Measurements from ENCODE around the gene PCSK7.
"Not testable (repeated sequence)": the region's sequence is repeated elsewhere in the genome, so short reads cannot be mapped to it uniquely, and the experiment has no call there.

PCSK7 gene

DNA sequence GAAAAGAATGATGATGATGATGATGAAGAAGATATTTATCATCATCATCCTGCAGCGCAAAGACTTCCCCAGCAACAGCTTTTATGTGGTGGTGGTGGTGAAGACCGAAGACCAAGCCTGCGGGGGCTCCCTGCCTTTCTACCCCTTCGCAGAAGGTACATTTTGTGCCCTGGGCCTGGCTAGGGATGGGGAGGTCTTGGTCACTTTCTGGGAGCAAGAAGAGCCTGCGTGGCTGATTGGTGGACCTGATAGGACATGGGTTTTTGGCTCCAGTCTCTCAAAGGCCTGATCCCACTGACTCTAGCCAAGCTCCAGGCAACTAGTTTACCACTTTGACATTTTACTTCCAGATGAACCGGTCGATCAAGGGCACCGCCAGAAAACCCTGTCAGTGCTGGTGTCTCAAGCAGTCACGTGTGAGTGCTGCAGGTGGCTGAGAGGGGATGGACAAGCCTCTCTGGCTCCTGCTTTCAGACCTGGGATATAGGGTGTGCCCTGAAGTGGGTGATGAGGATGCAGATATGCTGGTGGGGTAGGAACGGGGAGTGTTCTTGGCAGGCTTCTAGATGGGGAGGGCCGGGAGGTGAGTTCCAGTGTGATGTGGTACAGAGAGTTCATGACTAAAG is 48.0 kb downstream of the PCSK7 start:
- Histone ChIP-seq H3K9ac (ENCODE audit: low read depth, low read length, poor library complexity, severe bottlenecking) (no peak overlapping the region), H3K27me3 (ENCODE audit: insufficient read depth, low read length, poor library complexity, severe bottlenecking) (no peaks in the 10 kb centered on the region), H2AFZ (ENCODE audit: low read length) (no peak overlapping the region), H3K4me1 (ENCODE audit: insufficient read depth, low read length, poor library complexity, severe bottlenecking) (peaks cover 15% of the 10 kb centered on the region), H3K36me3 (ENCODE audit: insufficient read depth, low read length) (no peaks in the 10 kb centered on the region), H3K4me3 (ENCODE audit: low read length, poor library complexity, severe bottlenecking) (no peak overlapping the region), H3F3A (ENCODE audit: low read depth) (peaks cover 5% of the 10 kb centered on the region; the same call in 1 of the 2 replicates), H3K9me2 (replicated peaks; ENCODE audit: low read depth, low read length) (no peaks in the 10 kb centered on the region), H3K79me2 (ENCODE audit: insufficient read depth, low read length) (no peaks in the 10 kb centered on the region), H4K20me1 (ENCODE audit: insufficient read depth, low read length, poor library complexity, severe bottlenecking) (no peaks in the 10 kb centered on the region), H3K9me3 (ENCODE audit: insufficient read depth, low read depth, low read length) (no peaks in the 10 kb centered on the region), H3K4me2 (ENCODE audit: low read depth, low read length, poor library complexity, severe bottlenecking) (no peak overlapping the region)
- TF ChIP-seq, protein P1, sequence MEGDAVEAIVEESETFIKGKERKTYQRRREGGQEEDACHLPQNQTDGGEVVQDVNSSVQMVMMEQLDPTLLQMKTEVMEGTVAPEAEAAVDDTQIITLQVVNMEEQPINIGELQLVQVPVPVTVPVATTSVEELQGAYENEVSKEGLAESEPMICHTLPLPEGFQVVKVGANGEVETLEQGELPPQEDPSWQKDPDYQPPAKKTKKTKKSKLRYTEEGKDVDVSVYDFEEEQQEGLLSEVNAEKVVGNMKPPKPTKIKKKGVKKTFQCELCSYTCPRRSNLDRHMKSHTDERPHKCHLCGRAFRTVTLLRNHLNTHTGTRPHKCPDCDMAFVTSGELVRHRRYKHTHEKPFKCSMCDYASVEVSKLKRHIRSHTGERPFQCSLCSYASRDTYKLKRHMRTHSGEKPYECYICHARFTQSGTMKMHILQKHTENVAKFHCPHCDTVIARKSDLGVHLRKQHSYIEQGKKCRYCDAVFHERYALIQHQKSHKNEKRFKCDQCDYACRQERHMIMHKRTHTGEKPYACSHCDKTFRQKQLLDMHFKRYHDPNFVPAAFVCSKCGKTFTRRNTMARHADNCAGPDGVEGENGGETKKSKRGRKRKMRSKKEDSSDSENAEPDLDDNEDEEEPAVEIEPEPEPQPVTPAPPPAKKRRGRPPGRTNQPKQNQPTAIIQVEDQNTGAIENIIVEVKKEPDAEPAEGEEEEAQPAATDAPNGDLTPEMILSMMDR (conservative IDR thresholded peaks at IDR 0.05; ENCODE audit: low read length): no peak
- TF ChIP-seq EZH2phosphoT487 (IDR thresholded peaks at IDR 0.05; ENCODE audit: borderline replicate concordance): no peak

DNA sequence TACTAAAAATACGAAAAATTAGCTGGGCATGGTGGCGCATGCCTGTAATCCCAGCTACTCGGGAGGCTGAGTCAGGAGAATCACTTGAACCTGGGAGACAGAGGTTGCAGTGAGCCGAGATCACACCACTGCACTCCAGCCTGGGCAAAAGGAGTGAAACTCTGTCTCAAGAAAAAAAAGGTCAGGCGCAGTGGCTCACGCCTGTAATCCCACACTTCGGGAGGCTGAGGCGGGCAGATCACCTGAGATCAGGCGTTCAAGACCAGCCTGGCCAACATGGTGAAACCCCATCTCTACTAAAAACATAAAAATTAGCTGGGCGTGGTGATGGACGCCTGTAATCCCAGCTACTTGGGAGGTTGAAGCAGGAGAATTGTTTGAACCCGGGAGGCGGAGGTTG is 48.7 kb downstream of the PCSK7 start:
- H3K36me3 ChIP-seq (ENCODE audit: insufficient read depth, low read length); H3K4me3 ChIP-seq (ENCODE audit: low read length, poor library complexity, severe bottlenecking); H3K79me2 ChIP-seq (ENCODE audit: insufficient read depth, low read length); H4K20me1 ChIP-seq (ENCODE audit: insufficient read depth, low read length, poor library complexity, severe bottlenecking); H3K4me2 ChIP-seq (ENCODE audit: low read depth, low read length, poor library complexity, severe bottlenecking); H3K9ac ChIP-seq (ENCODE audit: low read depth, low read length, poor library complexity, severe bottlenecking); H3K27me3 ChIP-seq (ENCODE audit: insufficient read depth, low read length, poor library complexity, severe bottlenecking); H3K9me2 ChIP-seq (replicated peaks; ENCODE audit: low read depth, low read length); H3F3A ChIP-seq (ENCODE audit: low read depth); H3K9me3 ChIP-seq (ENCODE audit: insufficient read depth, low read depth, low read length); H2AFZ ChIP-seq (ENCODE audit: low read length): not testable (repeated sequence)
- H3K4me1 ChIP-seq (ENCODE audit: insufficient read depth, low read length, poor library complexity, severe bottlenecking): peaks cover 18% of the 10 kb centered on the region

DNA sequence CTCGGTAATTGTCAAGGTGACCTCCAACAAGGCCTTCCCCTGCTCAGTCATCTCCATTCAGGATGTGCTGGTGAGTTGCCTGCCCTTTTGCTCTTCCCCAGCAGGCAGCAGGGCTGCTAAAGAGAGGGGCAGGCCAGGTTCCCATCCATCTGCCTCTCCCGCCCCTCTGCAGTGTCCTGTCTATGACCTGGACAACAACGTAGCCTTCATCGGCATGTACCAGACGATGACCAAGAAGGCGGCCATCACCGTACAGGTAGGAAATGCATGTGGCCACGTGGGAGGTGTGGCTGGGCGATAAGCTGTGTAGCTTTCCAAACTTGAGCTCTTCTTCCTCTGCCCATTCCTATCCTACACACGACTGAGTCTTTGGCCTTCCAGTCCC is 49.3 kb downstream of the PCSK7 start:
- no peak overlapping the region for H3K9ac ChIP-seq (ENCODE audit: low read depth, low read length, poor library complexity, severe bottlenecking)
- H2AFZ ChIP-seq (ENCODE audit: low read length): no peak overlapping the region
- no peaks in the 10 kb centered on the region for H4K20me1 ChIP-seq (ENCODE audit: insufficient read depth, low read length, poor library complexity, severe bottlenecking)
- no peak for TF ChIP-seq EZH2phosphoT487 (IDR thresholded peaks at IDR 0.05; ENCODE audit: borderline replicate concordance)
- TF ChIP-seq, protein P1 (conservative IDR thresholded peaks at IDR 0.05; ENCODE audit: low read length): no peak
- no peaks in the 10 kb centered on the region for H3K9me3 ChIP-seq (ENCODE audit: insufficient read depth, low read depth, low read length)
- H3K36me3 ChIP-seq (ENCODE audit: insufficient read depth, low read length): no peaks in the 10 kb centered on the region
- H3K9me2 ChIP-seq (replicated peaks; ENCODE audit: low read depth, low read length): no peaks in the 10 kb centered on the region
- H3K4me3 ChIP-seq (ENCODE audit: low read length, poor library complexity, severe bottlenecking): no peak overlapping the region
- no peaks in the 10 kb centered on the region for H3K79me2 ChIP-seq (ENCODE audit: insufficient read depth, low read length)
- peaks cover 5% of the 10 kb centered on the region; the same call in 1 of the 2 replicates for H3F3A ChIP-seq (ENCODE audit: low read depth)
- no peaks in the 10 kb centered on the region for H3K27me3 ChIP-seq (ENCODE audit: insufficient read depth, low read length, poor library complexity, severe bottlenecking)
- H3K4me1 ChIP-seq (ENCODE audit: insufficient read depth, low read length, poor library complexity, severe bottlenecking): peaks cover 22% of the 10 kb centered on the region
- no peak overlapping the region for H3K4me2 ChIP-seq (ENCODE audit: low read depth, low read length, poor library complexity, severe bottlenecking)

Data from Loucy (cell line).